Prostate gland (tissue), 2 donors: Measurements from ENCODE around the gene STRIP1.

ENCODE experiments used
- POLR2A ChIP-seq: fragments of 450-650 bp; IDR thresholded peaks from one replicate; pipeline ENCODE4 v1.6.1; 2016; ENCODE audit warnings: antibody characterized with exemption, mild to moderate bottlenecking
- POLR2AphosphoS5 ChIP-seq: sonication (generic); formaldehyde crosslinking; IDR thresholded peaks from one replicate; pipeline ENCODE4 v1.6.1; 2017; ENCODE audit warnings: antibody characterized with exemption
- TF ChIP-seq, protein P1 (sequence below), 4 experiments: fragments of 200-600 bp in 2 of 4; fragments of 450-650 bp in 2 of 4; sonication (generic) in 2 of 4; IDR thresholded peaks; 1 replicate in 3 of 4; 2 replicates in 1 of 4; pipeline ENCODE4 v1.5.1; 2016 to 2019; ENCODE audit warnings: antibody characterized with exemption in 4 of 4, mild to moderate bottlenecking in 2 of 4, moderate library complexity in 2 of 4

GRCh38 chr1:110012100-110012780 lies 22.2 kb upstream of the STRIP1 start:
- TF ChIP-seq POLR2AphosphoS5 (no peak), POLR2A (no peak)
- TF ChIP-seq, protein P1, sequence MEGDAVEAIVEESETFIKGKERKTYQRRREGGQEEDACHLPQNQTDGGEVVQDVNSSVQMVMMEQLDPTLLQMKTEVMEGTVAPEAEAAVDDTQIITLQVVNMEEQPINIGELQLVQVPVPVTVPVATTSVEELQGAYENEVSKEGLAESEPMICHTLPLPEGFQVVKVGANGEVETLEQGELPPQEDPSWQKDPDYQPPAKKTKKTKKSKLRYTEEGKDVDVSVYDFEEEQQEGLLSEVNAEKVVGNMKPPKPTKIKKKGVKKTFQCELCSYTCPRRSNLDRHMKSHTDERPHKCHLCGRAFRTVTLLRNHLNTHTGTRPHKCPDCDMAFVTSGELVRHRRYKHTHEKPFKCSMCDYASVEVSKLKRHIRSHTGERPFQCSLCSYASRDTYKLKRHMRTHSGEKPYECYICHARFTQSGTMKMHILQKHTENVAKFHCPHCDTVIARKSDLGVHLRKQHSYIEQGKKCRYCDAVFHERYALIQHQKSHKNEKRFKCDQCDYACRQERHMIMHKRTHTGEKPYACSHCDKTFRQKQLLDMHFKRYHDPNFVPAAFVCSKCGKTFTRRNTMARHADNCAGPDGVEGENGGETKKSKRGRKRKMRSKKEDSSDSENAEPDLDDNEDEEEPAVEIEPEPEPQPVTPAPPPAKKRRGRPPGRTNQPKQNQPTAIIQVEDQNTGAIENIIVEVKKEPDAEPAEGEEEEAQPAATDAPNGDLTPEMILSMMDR (IDR thresholded peaks at IDR 0.05), result no peak
